NCI-H1436 treated with DMSO at 0.1 percent for 48 hours (cell line): ENCODE data around the gene LRRC46.

Experiments used
- DNase-seq: peaks from one replicate; lab custom pipeline; 2025; lab: John Stamatoyannopoulos, UW

The LRRC46 gene

GRCh38 chr17:47877368-47878034 lies 46.0 kb downstream of the LRRC46 start:
- DNase-seq = no peak

GRCh38 chr17:47878203-47879027 lies 46.9 kb downstream of the LRRC46 start:
- DNase-seq = no peak

- no peak for DNase-seq
Measured at GRCh38 chr17:47879028-47879585, 47.6 kb downstream of the LRRC46 start.

DNA sequence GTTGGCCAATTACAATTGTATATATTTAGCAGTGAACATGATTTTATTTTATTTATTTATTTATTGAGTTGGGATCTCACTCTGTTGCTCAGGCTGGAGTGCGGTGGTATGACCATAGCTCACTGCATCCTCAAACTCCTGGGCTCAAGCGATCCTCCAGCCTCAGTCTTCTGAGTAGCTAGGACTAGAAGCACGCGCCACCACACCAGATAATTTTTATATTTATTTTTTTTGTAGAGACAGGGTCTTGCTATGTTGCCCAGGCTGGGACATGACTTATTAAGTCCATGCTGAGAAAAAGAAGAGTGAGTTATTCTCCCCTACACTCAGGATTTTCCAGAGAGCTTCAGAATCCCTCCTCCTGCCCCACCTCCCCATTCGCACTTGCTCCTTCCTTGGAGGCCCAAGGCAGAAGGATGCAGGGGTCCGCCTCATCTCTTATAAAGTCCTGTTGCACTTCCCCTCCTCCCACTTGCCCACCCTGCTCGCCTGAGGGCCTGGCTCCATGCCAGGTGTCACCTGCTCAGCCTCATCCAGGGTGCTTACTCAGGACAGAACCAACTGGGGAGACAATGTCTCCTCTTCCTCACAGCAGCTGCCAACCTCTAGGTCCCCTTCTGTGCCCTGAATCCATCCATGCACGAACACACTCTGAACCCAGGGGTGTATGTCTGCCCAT lies 48.4 kb downstream of the LRRC46 start:
- DNase-seq = no peak

DNA sequence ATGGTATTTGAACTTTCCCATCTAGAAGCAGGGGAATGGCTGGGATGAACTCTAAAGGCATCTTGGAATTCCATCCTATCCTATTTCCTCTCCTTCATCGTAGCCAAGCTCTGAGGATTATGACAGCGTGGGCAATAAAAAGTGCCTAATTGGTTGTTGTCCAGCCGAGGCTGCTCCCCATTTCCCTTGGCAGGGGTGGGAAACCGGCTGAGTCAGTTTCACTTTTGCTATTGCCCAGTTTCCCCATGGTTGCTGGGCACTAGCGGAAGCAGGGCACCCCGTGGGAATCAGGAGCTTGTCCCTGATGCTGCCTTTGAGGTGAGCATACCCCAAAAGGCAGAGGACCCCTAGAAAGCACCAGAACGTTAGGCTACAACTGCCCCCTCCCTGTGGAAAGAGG lies 50.8 kb downstream of the LRRC46 start:
- no peak for DNase-seq

DNA sequence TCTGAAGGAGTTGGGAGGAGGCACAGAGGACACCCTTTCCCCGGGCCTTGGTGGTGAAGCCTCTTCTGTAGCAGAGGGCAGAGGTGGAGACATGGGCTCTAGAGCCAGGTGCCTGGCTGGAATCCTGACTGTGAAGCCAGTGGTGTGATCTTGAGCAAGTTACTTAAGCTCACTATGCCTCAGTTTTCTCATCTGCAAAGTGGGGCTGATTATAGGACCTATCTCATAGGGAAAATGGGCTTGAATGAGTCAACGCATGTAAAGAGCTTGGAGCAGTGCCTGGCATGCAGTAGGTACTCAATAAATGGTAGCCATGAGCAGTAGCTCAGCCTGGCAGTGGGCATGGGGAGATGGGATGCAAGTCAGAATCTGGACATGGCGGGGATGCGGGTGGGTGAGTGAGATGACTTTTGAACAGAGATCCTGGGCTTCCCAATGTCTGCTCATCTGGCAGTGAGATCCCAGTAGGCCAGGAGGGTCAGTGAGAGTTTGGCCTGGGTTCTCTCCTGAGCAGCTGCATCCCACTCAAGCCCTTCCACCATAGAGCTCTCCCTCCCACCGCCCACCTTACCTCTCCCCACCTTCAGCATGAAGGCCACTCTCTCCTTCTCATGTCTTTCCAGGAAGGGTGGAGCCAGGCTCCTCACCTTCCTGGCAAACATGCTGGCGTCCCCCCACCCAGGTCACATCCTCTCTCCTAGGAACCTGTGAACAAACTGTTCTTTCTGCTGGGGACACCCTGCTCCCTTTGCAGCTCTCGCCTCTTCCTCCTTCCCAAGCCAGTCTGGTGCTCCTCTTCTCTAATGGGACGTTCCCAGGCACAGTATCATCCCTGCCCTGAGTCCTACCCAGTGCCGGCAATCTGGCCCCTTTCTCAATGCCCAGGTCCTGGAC lies 51.5 kb downstream of the LRRC46 start:
- no peak for DNase-seq

- no peak for DNase-seq
Measured at GRCh38 chr17:47883589-47884426, 52.3 kb downstream of the LRRC46 start.

GRCh38 chr17:47884427-47884740 lies 52.9 kb downstream of the LRRC46 start:
- DNase-seq = no peak

- no peak for DNase-seq
Measured at GRCh38 chr17:47884905-47885730, 53.6 kb downstream of the LRRC46 start.
